Spleen (tissue), 11 donors: ENCODE results near the gene GALNTL6. TPM values are rescaled to one million over a fixed set of nuclear protein-coding genes. Genes with fewer than 3 reads are reported as not detected.

Experiments used
- DNase-seq: peaks from one replicate; pipeline ENCODE4 v3.0.0-alpha.2; 2020
- H3K27ac ChIP-seq, 8 donors: fragments of 200-600 bp; sonication (generic) in 7 of 8; 1 replicate in 4 of 8; 2 replicates in 4 of 8; pipeline versions ENCODE4 v1.5.0 to v1.8.0; 2016 to 2021; ENCODE audit warnings: inconsistent platforms in 4 of 8, mild to moderate bottlenecking in 4 of 8, moderate library complexity in 1 of 8
- H3K27me3 ChIP-seq, 7 donors: fragments of 200-600 bp; sonication (generic) in 6 of 7; replicated peaks in 1 of 7; 1 replicate in 4 of 7; 2 replicates in 3 of 7; pipeline versions ENCODE4 v1.5.0 to v1.8.0; 2016 to 2021; ENCODE audit warnings: inconsistent platforms in 3 of 7, mild to moderate bottlenecking in 1 of 7
- H3K36me3 ChIP-seq, 6 donors: fragments of 200-600 bp; sonication (generic) in 5 of 6; 1 replicate in 4 of 6; 2 replicates in 2 of 6; pipeline versions ENCODE4 v1.5.0 to v1.8.0; 2016 to 2021; ENCODE audit warnings: inconsistent platforms in 2 of 6
- H3K4me1 ChIP-seq, 6 donors: fragments of 200-600 bp; sonication (generic) in 5 of 6; 1 replicate in 3 of 6; 2 replicates in 3 of 6; pipeline versions ENCODE4 v1.5.0 to v1.8.0; 2016 to 2021; ENCODE audit warnings: inconsistent platforms in 3 of 6
- H3K4me3 ChIP-seq, 8 donors: fragments of 200-600 bp; sonication (generic) in 7 of 8; 1 replicate in 4 of 8; 2 replicates in 4 of 8; pipeline versions ENCODE4 v1.5.0 to v1.8.0; 2016 to 2021; ENCODE audit warnings: inconsistent platforms in 4 of 8, mild to moderate bottlenecking in 4 of 8, moderate library complexity in 2 of 8
- H3K9me3 ChIP-seq, 8 donors: fragments of 200-600 bp; sonication (generic) in 7 of 8; 1 replicate in 4 of 8; 2 replicates in 4 of 8; pipeline versions ENCODE4 v1.5.0 to v1.8.0; 2016 to 2021; ENCODE audit warnings: inconsistent platforms in 4 of 8
- CTCF ChIP-seq, 11 experiments: fragments of 200-600 bp in 7 of 11; fragments of 450-650 bp in 4 of 11; sonication (generic) in 4 of 11; IDR thresholded peaks in 8 of 11; conservative IDR thresholded peaks in 3 of 11; 1 replicate in 7 of 11; 2 replicates in 4 of 11; pipeline versions ENCODE4 v1.4.0 to v1.8.0; 2016 to 2021; ENCODE audit warnings: antibody characterized with exemption in 11 of 11, inconsistent platforms in 4 of 11, mild to moderate bottlenecking in 1 of 11
- POLR2A ChIP-seq, 3 donors: fragments of 450-650 bp; IDR thresholded peaks; one replicate each; pipeline ENCODE4 v1.5.1; 2017; ENCODE audit warnings: antibody characterized with exemption in 3 of 3, mild to moderate bottlenecking in 1 of 3
- POLR2AphosphoS5 ChIP-seq, 3 donors: sonication (generic); formaldehyde crosslinking; IDR thresholded peaks; one replicate each; pipeline ENCODE4 v1.5.1; 2017; ENCODE audit warnings: antibody characterized with exemption in 3 of 3
- WGBS, 5 donors: extraction: QIAGEN DNeasy Blood & Tissue Kit in 3 of 5; methylation state at CpG; one replicate each; pipeline versions ENCODE4 v1.1.5 to v1.1.7; 2013 to 2018; 5-methylcytosine and 5-hydroxymethylcytosine counted together
- intact Hi-C: fragments of 100-400 bp; cut with DNase I; formaldehyde crosslinking; loops from one replicate; pipeline ENCODE4 v1.15.0; 2023; ENCODE audit warnings: low total_unique reads
- polyA plus RNA-seq, 3 donors: library from polyadenylated mRNA; stranded (reverse); fragments of 200-250 nt; gene quantifications; one replicate each; pipeline ENCODE4 v1.2.1, GENCODE V29; 2013
- total RNA-seq, 7 donors: library from RNA; depleted of rRNA in 3 of 7; stranded (reverse); fragments of >200 nt in 3 of 7; fragmentation: NEBNext Ultra II Directional in 4 of 7; extraction: Animal tissue kit (Norgen Biotek cat#: 25700) in 4 of 7; gene quantifications; one replicate each; pipeline versions ENCODE4 v1.1.0 to v1.2.1, GENCODE V29; 2016 to 2021
- donor health status: healthy with polysubstance abuse.
- donor health status: DM: no; HTN: no; CAD: no; lungs with moderate emphysema.
- donor health status: DM: no; HTN: no; CAD: no.
- donor health status: Bipolar disorder and iron deficiency.
- donor health status: healthy.
- donor health status: DM: no; HTN: no; CAD: no.
- donor health status: DM: yes; HTN: yes; CAD: no.

The GALNTL6 gene
- total and polyA plus RNA-seq, 10 donors, result 3.2 to 12.5 (median 7.1) TPM

- Histone ChIP-seq H3K4me3 (no peak overlapping the region), H3K27ac (no peak overlapping the region), H3K9me3 (peaks cover 0 to 3% (median 0%) of the 10 kb centered on the region in 8 donors), H3K4me1 (peaks cover 0 to 8% (median 2%) of the 10 kb centered on the region in 6 donors), H3K36me3 (no peaks in the 10 kb centered on the region), H3K27me3 (no peaks in the 10 kb centered on the region)
- TF ChIP-seq CTCF (IDR thresholded peaks at IDR 0.05 in 8 of 11, conservative IDR thresholded peaks at IDR 0.05 in 3 of 11) (no peak), POLR2A (IDR thresholded peaks at IDR 0.05) (no peak), POLR2AphosphoS5 (IDR thresholded peaks at IDR 0.05) (no peak)
- WGBS, 5 donors, result 71 to 77% (median 76%) methylated on average over 3 of the region's 3 CpGs
- intact Hi-C loops, result no loop called here
- no peak for DNase-seq
Observed at GRCh38 chr4:172578712-172579111, 765.5 kb downstream of the GALNTL6 start.

GRCh38 chr4:172584816-172585215, 771.6 kb downstream of the GALNTL6 start:
- TF ChIP-seq CTCF (IDR thresholded peaks at IDR 0.05 in 8 of 11, conservative IDR thresholded peaks at IDR 0.05 in 3 of 11) (no peak), POLR2AphosphoS5 (IDR thresholded peaks at IDR 0.05) (no peak), POLR2A (IDR thresholded peaks at IDR 0.05) (no peak)
- 65 to 83% (median 71%) methylated on average over 2 of the region's 2 CpGs for WGBS, 5 donors
- intact Hi-C loops, result no loop called here
- no peak overlapping the region for H3K4me3 ChIP-seq
- no peak overlapping the region for H3K27ac ChIP-seq
- H3K27me3 ChIP-seq, result no peaks in the 10 kb centered on the region
- H3K36me3 ChIP-seq, result no peaks in the 10 kb centered on the region
- peaks cover 0 to 9% (median 0%) of the 10 kb centered on the region in 8 donors for H3K9me3 ChIP-seq
- no peaks in the 10 kb centered on the region for H3K4me1 ChIP-seq
- no peak for DNase-seq

- TF ChIP-seq POLR2AphosphoS5 (IDR thresholded peaks at IDR 0.05) (no peak), POLR2A (IDR thresholded peaks at IDR 0.05) (no peak), CTCF (IDR thresholded peaks at IDR 0.05 in 8 of 11, conservative IDR thresholded peaks at IDR 0.05 in 3 of 11) (no peak)
- DNase-seq, result no peak
- Histone ChIP-seq H3K4me3 (no peak overlapping the region), H3K36me3 (no peaks in the 10 kb centered on the region), H3K9me3 (peaks cover 0 to 3% (median 0%) of the 10 kb centered on the region in 8 donors), H3K4me1 (no peaks in the 10 kb centered on the region), H3K27ac (no peak overlapping the region), H3K27me3 (no peaks in the 10 kb centered on the region)
- WGBS, 5 donors, result 44 to 64% (median 62%) methylated on average over 4 of the region's 4 CpGs
- intact Hi-C loops, result no loop called here
Observed at GRCh38 chr4:172596206-172596605, 783.0 kb downstream of the GALNTL6 start.

GRCh38 chr4:172599554-172599953, 786.4 kb downstream of the GALNTL6 start:
- 71 to 87% (median 76%) methylated on average over 4 of the region's 4 CpGs for WGBS, 5 donors
- Histone ChIP-seq H3K4me3 (no peak overlapping the region), H3K36me3 (no peaks in the 10 kb centered on the region), H3K27ac (no peak overlapping the region), H3K27me3 (no peaks in the 10 kb centered on the region), H3K9me3 (no peaks in the 10 kb centered on the region), H3K4me1 (no peaks in the 10 kb centered on the region)
- TF ChIP-seq POLR2A (IDR thresholded peaks at IDR 0.05) (no peak), CTCF (IDR thresholded peaks at IDR 0.05 in 8 of 11, conservative IDR thresholded peaks at IDR 0.05 in 3 of 11) (no peak), POLR2AphosphoS5 (IDR thresholded peaks at IDR 0.05) (no peak)
- no peak for DNase-seq
- intact Hi-C loops, result no loop called here
